ENCODE data around the gene CPEB3. TPM values are rescaled to one million over a fixed set of nuclear protein-coding genes. Genes with fewer than 3 reads are reported as not detected.

CPEB3 gene
- total RNA-seq, 1 donor from 2014 or later = 6.9 TPM

DNA sequence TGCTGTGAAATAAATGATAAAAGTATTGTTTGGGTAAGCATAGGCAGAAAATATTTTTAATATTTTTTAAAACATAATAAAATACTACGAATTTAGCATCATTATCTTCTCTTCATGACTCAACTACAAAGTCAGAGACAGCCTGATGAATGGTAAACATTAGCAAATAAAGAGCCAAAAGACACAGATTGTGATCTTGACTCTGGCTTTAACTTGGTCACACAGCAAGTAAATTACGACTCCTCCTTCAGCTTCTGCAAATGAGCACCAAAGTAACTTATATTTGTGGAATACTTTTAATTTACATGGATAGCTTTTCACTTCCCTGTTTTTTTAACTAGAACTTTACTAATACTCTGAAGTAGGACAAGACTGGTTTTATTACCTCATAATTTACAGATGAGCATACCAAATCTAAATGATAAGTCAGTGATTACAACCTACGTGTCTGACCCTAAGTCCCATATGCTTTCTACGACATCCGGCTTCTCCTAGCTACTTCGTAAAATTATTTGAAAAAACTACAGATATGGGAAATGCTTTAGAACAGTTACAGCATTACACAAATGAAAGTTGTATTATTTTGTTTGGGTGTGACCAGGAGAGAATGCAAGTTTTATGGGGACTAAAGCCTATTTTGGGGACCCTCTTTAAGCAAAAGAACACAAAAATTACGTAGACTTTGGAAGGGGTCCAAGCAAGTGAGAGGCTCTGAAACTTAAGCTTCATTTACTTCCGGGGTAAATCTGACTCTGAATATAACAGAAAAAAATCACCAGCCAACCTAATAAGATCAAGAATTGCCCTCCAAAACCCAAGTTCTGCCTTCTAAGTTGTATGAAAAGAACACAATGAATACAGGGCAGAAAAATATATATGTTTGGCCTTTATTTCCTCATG, 133.8 kb downstream of the CPEB3 start:
- H3K36me3 ChIP-seq = no peaks in the 10 kb centered on the region
- no peak overlapping the region for H3K27ac ChIP-seq
- ATAC-seq (no peak), DNase-seq (no peak)
- peaks cover 11% of the 10 kb centered on the region for H3K4me1 ChIP-seq
- TF ChIP-seq, protein P1, sequence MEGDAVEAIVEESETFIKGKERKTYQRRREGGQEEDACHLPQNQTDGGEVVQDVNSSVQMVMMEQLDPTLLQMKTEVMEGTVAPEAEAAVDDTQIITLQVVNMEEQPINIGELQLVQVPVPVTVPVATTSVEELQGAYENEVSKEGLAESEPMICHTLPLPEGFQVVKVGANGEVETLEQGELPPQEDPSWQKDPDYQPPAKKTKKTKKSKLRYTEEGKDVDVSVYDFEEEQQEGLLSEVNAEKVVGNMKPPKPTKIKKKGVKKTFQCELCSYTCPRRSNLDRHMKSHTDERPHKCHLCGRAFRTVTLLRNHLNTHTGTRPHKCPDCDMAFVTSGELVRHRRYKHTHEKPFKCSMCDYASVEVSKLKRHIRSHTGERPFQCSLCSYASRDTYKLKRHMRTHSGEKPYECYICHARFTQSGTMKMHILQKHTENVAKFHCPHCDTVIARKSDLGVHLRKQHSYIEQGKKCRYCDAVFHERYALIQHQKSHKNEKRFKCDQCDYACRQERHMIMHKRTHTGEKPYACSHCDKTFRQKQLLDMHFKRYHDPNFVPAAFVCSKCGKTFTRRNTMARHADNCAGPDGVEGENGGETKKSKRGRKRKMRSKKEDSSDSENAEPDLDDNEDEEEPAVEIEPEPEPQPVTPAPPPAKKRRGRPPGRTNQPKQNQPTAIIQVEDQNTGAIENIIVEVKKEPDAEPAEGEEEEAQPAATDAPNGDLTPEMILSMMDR (IDR thresholded peaks at IDR 0.05) = no peak
- H3K9me3 ChIP-seq = no peaks in the 10 kb centered on the region
- no peaks in the 10 kb centered on the region for H3K27me3 ChIP-seq (ENCODE audit: low read depth)
- no peak overlapping the region for H3K4me3 ChIP-seq
- intact Hi-C loops (cut with DNase I) = no loop called here

DNA sequence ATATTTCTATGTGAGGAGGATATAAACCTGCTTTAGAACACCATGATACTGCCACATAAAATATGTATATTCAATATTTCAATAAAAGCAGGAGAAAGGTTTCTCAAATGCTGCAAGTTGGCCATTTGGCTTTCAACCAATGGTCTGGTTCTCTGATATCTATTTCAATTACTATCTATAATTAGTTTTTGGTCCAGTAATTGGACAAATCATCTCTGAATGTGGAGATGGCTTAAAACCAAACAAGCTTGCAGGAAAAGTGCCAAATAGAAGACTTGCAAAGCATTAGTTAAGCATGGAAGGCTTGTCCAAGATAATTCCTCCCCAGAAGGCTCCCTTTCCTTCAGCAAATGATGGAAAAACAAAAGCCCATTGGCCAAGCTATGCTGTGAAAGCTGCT, 140.1 kb downstream of the CPEB3 start:
- no peak for ATAC-seq

DNA sequence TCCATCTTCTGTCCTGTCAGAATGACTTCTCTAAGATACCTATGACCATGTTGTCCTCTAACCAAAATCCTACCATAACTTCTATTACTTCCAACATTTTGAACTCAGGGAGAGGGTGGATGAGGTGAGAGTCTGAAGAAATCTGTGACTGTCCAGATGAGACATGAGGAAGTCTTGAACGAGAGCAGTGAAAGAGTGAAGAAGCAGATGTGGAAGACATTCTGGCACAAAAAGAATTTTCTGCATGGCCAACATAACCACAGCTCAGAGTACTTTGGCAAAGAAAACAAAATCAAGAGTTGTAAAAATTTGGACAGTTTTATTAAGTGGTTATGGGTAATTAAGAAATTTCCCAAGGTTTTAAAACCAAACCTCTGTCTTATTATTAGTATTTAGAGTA, 141.6 kb downstream of the CPEB3 start:
- Histone ChIP-seq H3K27me3 (ENCODE audit: low read depth) (no peaks in the 10 kb centered on the region), H3K4me1 (peaks cover 8% of the 10 kb centered on the region), H3K9me3 (no peaks in the 10 kb centered on the region), H3K4me3 (no peak overlapping the region), H3K27ac (no peak overlapping the region), H3K36me3 (no peaks in the 10 kb centered on the region)
- TF ChIP-seq, protein P1 (IDR thresholded peaks at IDR 0.05) = no peak
- ATAC-seq (no peak), DNase-seq (no peak)
- intact Hi-C loops (cut with DNase I) = no loop called here

More for the DNA sequence above, 140.1 kb downstream of the CPEB3 start:
- Histone ChIP-seq H3K27me3 (ENCODE audit: low read depth) (no peaks in the 10 kb centered on the region), H3K36me3 (no peaks in the 10 kb centered on the region), H3K9me3 (no peaks in the 10 kb centered on the region), H3K4me1 (peaks cover 8% of the 10 kb centered on the region), H3K4me3 (no peak overlapping the region), H3K27ac (no peak overlapping the region)
- TF ChIP-seq, protein P1 (IDR thresholded peaks at IDR 0.05) = no peak
- intact Hi-C loops (cut with DNase I) = no loop called here
- no peak for DNase-seq

DNA sequence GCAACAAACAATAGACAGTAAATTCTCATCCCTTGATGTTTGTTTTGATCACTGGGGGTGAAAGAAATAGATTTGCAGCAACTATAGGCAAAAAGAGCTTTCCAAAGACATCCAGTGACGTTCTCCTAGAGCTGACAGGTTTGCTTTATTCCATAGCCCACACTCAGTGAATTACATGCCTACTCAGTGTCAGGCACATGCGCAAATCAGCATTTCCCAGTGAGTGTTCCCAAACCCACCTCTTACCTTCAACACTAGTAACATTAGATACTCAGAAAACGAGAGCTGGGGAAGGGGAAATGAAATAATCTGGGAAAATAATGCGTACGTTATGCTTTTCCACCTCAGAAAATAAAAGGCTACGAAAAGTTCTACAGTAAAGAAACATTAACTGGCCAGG, 144.1 kb downstream of the CPEB3 start:
- no peaks in the 10 kb centered on the region for H3K36me3 ChIP-seq
- intact Hi-C loops (cut with DNase I) = no loop called here
- no peak overlapping the region for H3K4me3 ChIP-seq
- H3K9me3 ChIP-seq = no peaks in the 10 kb centered on the region
- DNase-seq (no peak), ATAC-seq (no peak)
- H3K4me1 ChIP-seq = peaks cover 8% of the 10 kb centered on the region
- H3K27me3 ChIP-seq (ENCODE audit: low read depth) = no peaks in the 10 kb centered on the region
- TF ChIP-seq, protein P1 (IDR thresholded peaks at IDR 0.05) = no peak
- no peak overlapping the region for H3K27ac ChIP-seq

DNA sequence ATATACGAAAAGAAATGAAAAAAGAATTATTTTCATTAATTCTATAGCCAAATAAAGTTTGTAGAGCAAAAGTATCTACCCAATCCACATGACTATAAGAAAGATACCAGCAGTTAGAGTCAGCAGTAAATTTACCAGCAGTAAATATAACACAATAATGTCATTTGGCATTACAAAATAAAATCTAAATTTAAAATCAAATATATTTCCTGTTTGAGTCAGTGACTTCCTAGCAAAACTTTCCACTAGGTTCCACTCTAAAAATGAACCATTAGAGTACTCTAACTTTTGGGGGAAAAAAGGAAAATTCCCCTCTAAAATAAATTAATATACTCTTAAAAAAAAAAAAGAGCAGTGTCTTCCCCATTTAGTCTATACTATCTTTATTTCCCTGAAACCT, 144.8 kb downstream of the CPEB3 start:
- peaks cover 8% of the 10 kb centered on the region for H3K4me1 ChIP-seq
- no peaks in the 10 kb centered on the region for H3K36me3 ChIP-seq
- no peaks in the 10 kb centered on the region for H3K9me3 ChIP-seq
- TF ChIP-seq, protein P1 (IDR thresholded peaks at IDR 0.05) = no peak
- ATAC-seq (no peak), DNase-seq (no peak)
- intact Hi-C loops (cut with DNase I) = no loop called here
- no peak overlapping the region for H3K27ac ChIP-seq
- no peak overlapping the region for H3K4me3 ChIP-seq
- H3K27me3 ChIP-seq (ENCODE audit: low read depth) = no peaks in the 10 kb centered on the region

All from lower lobe of right lung (tissue), 2 donors.